ENCODE data around the gene TRIP13. TPM values are rescaled to one million over a fixed set of nuclear protein-coding genes. Genes with fewer than 3 reads are reported as not detected.

Gene TRIP13
- total and polyA plus RNA-seq, 2 of the 13 experiments (the other 11 are each of a cell fraction or from before 2014, with no cell fraction given), result 13.5 to 33.0 TPM

GRCh38 chr5:891117-891836, 1.4 kb upstream of the TRIP13 start (continued):
- TF ChIP-seq ZNF543 (CRISPR knock-in tag; IDR thresholded peaks at IDR 0.05) (0 out of 2 replicates have a peak, but pooled peaks have one; percentile 7), ELF3 (CRISPR knock-in tag; IDR thresholded peaks at IDR 0.05) (peak; percentile 25; the same call in 1 of the 2 replicates), GABPA (IDR thresholded peaks at IDR 0.05; ENCODE audit: low read depth, low read length) (no peak), GABPA (CRISPR knock-in tag; IDR thresholded peaks at IDR 0.05; ENCODE audit: low read depth) (peak; percentile 86), ETV5 (CRISPR knock-in tag; IDR thresholded peaks at IDR 0.05; ENCODE audit: borderline replicate concordance) (peak; percentile 67; the same call in 1 of the 2 replicates), MXI1 (IDR thresholded peaks at IDR 0.05; ENCODE audit: borderline replicate concordance, low read depth, low read length) (peak; percentile 65; the same call in 1 of the 3 replicates), ZNF335 (CRISPR knock-in tag; IDR thresholded peaks at IDR 0.05) (no peak), NR2C2 (CRISPR knock-in tag; IDR thresholded peaks at IDR 0.05; ENCODE audit: borderline replicate concordance) (peak; percentile 46; the same call in 1 of the 2 replicates), SPEN (CRISPR knock-in tag; IDR thresholded peaks at IDR 0.05; ENCODE audit: low read depth) (no peak), KIAA2018 (CRISPR knock-in tag; IDR thresholded peaks at IDR 0.05; ENCODE audit: borderline replicate concordance) (no peak), LRRFIP1 (CRISPR knock-in tag; conservative IDR thresholded peaks at IDR 0.05) (no peak), ZNF747 (CRISPR knock-in tag; IDR thresholded peaks at IDR 0.05; ENCODE audit: borderline replicate concordance) (no peak), IKZF4 (CRISPR knock-in tag; IDR thresholded peaks at IDR 0.05; ENCODE audit: borderline replicate concordance, low read depth, not compliant biosample characterization) (no peak), ZGPAT (CRISPR knock-in tag; IDR thresholded peaks at IDR 0.05) (no peak)
- TF ChIP-seq, protein P1, sequence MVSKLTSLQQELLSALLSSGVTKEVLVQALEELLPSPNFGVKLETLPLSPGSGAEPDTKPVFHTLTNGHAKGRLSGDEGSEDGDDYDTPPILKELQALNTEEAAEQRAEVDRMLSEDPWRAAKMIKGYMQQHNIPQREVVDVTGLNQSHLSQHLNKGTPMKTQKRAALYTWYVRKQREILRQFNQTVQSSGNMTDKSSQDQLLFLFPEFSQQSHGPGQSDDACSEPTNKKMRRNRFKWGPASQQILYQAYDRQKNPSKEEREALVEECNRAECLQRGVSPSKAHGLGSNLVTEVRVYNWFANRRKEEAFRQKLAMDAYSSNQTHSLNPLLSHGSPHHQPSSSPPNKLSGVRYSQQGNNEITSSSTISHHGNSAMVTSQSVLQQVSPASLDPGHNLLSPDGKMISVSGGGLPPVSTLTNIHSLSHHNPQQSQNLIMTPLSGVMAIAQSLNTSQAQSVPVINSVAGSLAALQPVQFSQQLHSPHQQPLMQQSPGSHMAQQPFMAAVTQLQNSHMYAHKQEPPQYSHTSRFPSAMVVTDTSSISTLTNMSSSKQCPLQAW (CRISPR knock-in tag; IDR thresholded peaks at IDR 0.05), result 0 out of 2 replicates have a peak, but pooled peaks have one; percentile 15

Measured in HepG2 (cell line).